Immature natural killer cell (primary cell): ENCODE measurements around the gene HSCB. TPM values are rescaled to one million over a fixed set of nuclear protein-coding genes. Genes with fewer than 3 reads are reported as not detected.
"Not testable (repeated sequence)": the region's sequence is repeated elsewhere in the genome, so short reads cannot be mapped to it uniquely, and the experiment has no call there.

ENCODE experiments used
- DNase-seq, 3 donors: peaks; one replicate each; pipeline ENCODE4 v3.0.0; 2022; ENCODE audit warnings: mixed read lengths in 1 of 3
- H3K27ac Mint-ChIP-seq, 6 donors: one replicate each; pipeline ENCODE4 v1.8.0; 2020; ENCODE audit warnings: mixed read lengths in 6 of 6, mild to moderate bottlenecking in 5 of 6, inconsistent platforms in 4 of 6, moderate library complexity in 3 of 6
- H3K27me3 Mint-ChIP-seq, 3 donors: one replicate each; pipeline ENCODE4 v1.8.0; 2020 to 2021; ENCODE audit warnings: low read depth in 3 of 3, mild to moderate bottlenecking in 3 of 3, mixed read lengths in 3 of 3, moderate library complexity in 3 of 3, inconsistent platforms in 1 of 3
- H3K36me3 Mint-ChIP-seq, 3 donors: one replicate each; pipeline ENCODE4 v1.8.0; 2020; ENCODE audit warnings: mixed read lengths in 3 of 3, inconsistent platforms in 2 of 3, mild to moderate bottlenecking in 2 of 3
- H3K4me1 Mint-ChIP-seq, 2 donors: one replicate each; pipeline ENCODE4 v1.8.0; 2020; ENCODE audit warnings: inconsistent platforms in 2 of 2, mild to moderate bottlenecking in 2 of 2, mixed read lengths in 2 of 2, moderate library complexity in 1 of 2
- H3K4me3 Mint-ChIP-seq, 5 donors: one replicate each; pipeline ENCODE4 v1.8.0; 2020; ENCODE audit warnings: mild to moderate bottlenecking in 5 of 5, mixed read lengths in 5 of 5, inconsistent platforms in 3 of 5, moderate library complexity in 3 of 5
- H3K9me3 Mint-ChIP-seq, 6 donors: one replicate each; pipeline ENCODE4 v1.8.0; 2020; ENCODE audit warnings: mild to moderate bottlenecking in 6 of 6, mixed read lengths in 6 of 6, inconsistent platforms in 4 of 6, moderate library complexity in 3 of 6
- polyA plus RNA-seq, 3 donors: library from polyadenylated mRNA; unstranded; fragments of 300-500 nt; fragmentation: Illumina TruSeq; gene quantifications; one replicate each; pipeline ENCODE4 v1.2.3, GENCODE V29; 2021

HSCB gene
- polyA plus RNA-seq, 3 donors from 2014 or later, result 32.5 to 36.3 (median 35.8) TPM

- H3K4me3 Mint-ChIP-seq, result no peak overlapping the region
- H3K9me3 Mint-ChIP-seq, result no peaks in the 10 kb centered on the region
- H3K27ac Mint-ChIP-seq, result peak overlapping the region in 1 of 6 donors; percentile 56
- peaks cover 0 to 4% (median 4%) of the 10 kb centered on the region in 3 donors for H3K36me3 Mint-ChIP-seq
- no peak for DNase-seq
- H3K4me1 Mint-ChIP-seq, result peaks cover 6 to 7% of the 10 kb centered on the region in 2 donors
- peaks cover 0 to 2% (median 0%) of the 10 kb centered on the region in 3 donors for H3K27me3 Mint-ChIP-seq
These were observed 18.2 kb downstream of the HSCB start for GRCh38 chr22:28759861-28760560.

GRCh38 chr22:28761449-28761755 is 19.6 kb downstream of the HSCB start:
- no peaks in the 10 kb centered on the region for H3K9me3 Mint-ChIP-seq
- H3K27me3 Mint-ChIP-seq, result peaks cover 0 to 2% (median 0%) of the 10 kb centered on the region in 3 donors
- DNase-seq, result no peak
- no peak overlapping the region for H3K27ac Mint-ChIP-seq
- peaks cover 0 to 4% (median 0%) of the 10 kb centered on the region in 3 donors for H3K36me3 Mint-ChIP-seq
- peaks cover 6 to 7% of the 10 kb centered on the region in 2 donors for H3K4me1 Mint-ChIP-seq
- H3K4me3 Mint-ChIP-seq, result no peak overlapping the region

GRCh38 chr22:28762000-28762399 is 20.2 kb downstream of the HSCB start:
- not testable (repeated sequence) for H3K36me3 Mint-ChIP-seq, H3K27me3 Mint-ChIP-seq, H3K4me1 Mint-ChIP-seq, DNase-seq, H3K9me3 Mint-ChIP-seq, H3K4me3 Mint-ChIP-seq, H3K27ac Mint-ChIP-seq

- Mint-ChIP-seq H3K4me1 (no peaks in the 10 kb centered on the region), H3K27me3 (peaks cover 0 to 5% (median 0%) of the 10 kb centered on the region in 3 donors), H3K9me3 (no peaks in the 10 kb centered on the region), H3K36me3 (no peaks in the 10 kb centered on the region), H3K27ac (no peak overlapping the region), H3K4me3 (no peak overlapping the region)
- DNase-seq, result no peak
These were observed 24.8 kb downstream of the HSCB start for GRCh38 chr22:28766628-28767027.

GRCh38 chr22:28768701-28769393 is 27.0 kb downstream of the HSCB start:
- H3K36me3 Mint-ChIP-seq, result peaks cover 5 to 6% (median 5%) of the 10 kb centered on the region in 3 donors
- no peak overlapping the region for H3K27ac Mint-ChIP-seq
- no peak for DNase-seq
- H3K4me1 Mint-ChIP-seq, result peaks cover 10 to 13% of the 10 kb centered on the region in 2 donors
- no peaks in the 10 kb centered on the region for H3K9me3 Mint-ChIP-seq
- H3K27me3 Mint-ChIP-seq, result peaks cover 4 to 5% (median 5%) of the 10 kb centered on the region in 3 donors
- no peak overlapping the region for H3K4me3 Mint-ChIP-seq

GRCh38 chr22:28769394-28770085 is 27.7 kb downstream of the HSCB start:
- Mint-ChIP-seq H3K36me3 (peaks cover 5 to 6% (median 6%) of the 10 kb centered on the region in 3 donors), H3K4me1 (peaks cover 15 to 19% of the 10 kb centered on the region in 2 donors), H3K27ac (no peak overlapping the region), H3K27me3 (peaks cover 4 to 5% (median 5%) of the 10 kb centered on the region in 3 donors), H3K4me3 (peak overlapping the region in 1 of 5 donors; percentile 4), H3K9me3 (no peaks in the 10 kb centered on the region)
- DNase-seq, result no peak

- peak overlapping the region; percentile 3 to 95 (median 41) for H3K4me3 Mint-ChIP-seq
- DNase-seq, result no peak
- peak overlapping the region in 1 of 6 donors; percentile 71 for H3K27ac Mint-ChIP-seq
- peaks cover 8 to 9% (median 8%) of the 10 kb centered on the region in 3 donors for H3K36me3 Mint-ChIP-seq
- peaks cover 5 to 7% (median 5%) of the 10 kb centered on the region in 3 donors for H3K27me3 Mint-ChIP-seq
- H3K4me1 Mint-ChIP-seq, result peaks cover 31 to 36% of the 10 kb centered on the region in 2 donors
- no peaks in the 10 kb centered on the region for H3K9me3 Mint-ChIP-seq
These were observed 29.5 kb downstream of the HSCB start for GRCh38 chr22:28771195-28771791.

GRCh38 chr22:28772633-28773460 is 31.0 kb downstream of the HSCB start, which contains the start of gene CCDC117:
TSS of gene CCDC117 (plus strand) at chr22:28772695. CDS start at chr22:28772850, 155 bp downstream.
- no peaks in the 10 kb centered on the region for H3K9me3 Mint-ChIP-seq
- peaks cover 2 to 7% (median 5%) of the 10 kb centered on the region in 3 donors for H3K27me3 Mint-ChIP-seq
- H3K27ac Mint-ChIP-seq, result peak within 1 kb of the TSS; percentile 92 to 99 (median 96)
- H3K4me1 Mint-ChIP-seq, result peaks cover 37 to 38% of the 10 kb centered on the region in 2 donors
- peak; percentile 87 to 89 (median 88) for DNase-seq
- H3K4me3 Mint-ChIP-seq, result peak within 1 kb of the TSS; percentile 96 to 99 (median 98)
- peaks cover 8 to 9% (median 8%) of the 10 kb centered on the region in 3 donors for H3K36me3 Mint-ChIP-seq

- H3K4me3 Mint-ChIP-seq, result peak overlapping the region; percentile 96 to 99 (median 98)
- H3K27ac Mint-ChIP-seq, result peak overlapping the region; percentile 92 to 99 (median 96)
- peaks cover 8 to 9% (median 8%) of the 10 kb centered on the region in 3 donors for H3K36me3 Mint-ChIP-seq
- H3K27me3 Mint-ChIP-seq, result peaks cover 0 to 7% (median 5%) of the 10 kb centered on the region in 3 donors
- H3K4me1 Mint-ChIP-seq, result peaks cover 40 to 44% of the 10 kb centered on the region in 2 donors
- no peaks in the 10 kb centered on the region for H3K9me3 Mint-ChIP-seq
- peak in 2 of 3 donors; percentile 10 to 32 for DNase-seq
These were observed 31.6 kb downstream of the HSCB start for GRCh38 chr22:28773461-28773867.

- Mint-ChIP-seq H3K4me3 (peak overlapping the region; percentile 78 to 98 (median 96)), H3K9me3 (no peaks in the 10 kb centered on the region), H3K36me3 (peaks cover 8 to 9% (median 8%) of the 10 kb centered on the region in 3 donors), H3K4me1 (peaks cover 44 to 53% of the 10 kb centered on the region in 2 donors), H3K27ac (peak overlapping the region; percentile 52 to 87 (median 72)), H3K27me3 (peaks cover 0 to 7% (median 5%) of the 10 kb centered on the region in 3 donors)
- no peak for DNase-seq
These were observed 32.5 kb downstream of the HSCB start for GRCh38 chr22:28774378-28774777.

- peak overlapping the region in 5 of 6 donors; percentile 2 to 51 (median 17) for H3K27ac Mint-ChIP-seq
- H3K4me3 Mint-ChIP-seq, result no peak overlapping the region
- peaks cover 0 to under 1% (median 0%) of the 10 kb centered on the region in 3 donors for H3K27me3 Mint-ChIP-seq
These were observed 38.0 kb downstream of the HSCB start for GRCh38 chr22:28779833-28780232.

GRCh38 chr22:28780296-28780695 is 38.5 kb downstream of the HSCB start:
- H3K9me3 Mint-ChIP-seq, result no peaks in the 10 kb centered on the region
- peaks cover 3 to 26% (median 15%) of the 10 kb centered on the region in 3 donors for H3K36me3 Mint-ChIP-seq
- H3K4me1 Mint-ChIP-seq, result peaks cover 42 to 56% of the 10 kb centered on the region in 2 donors
- DNase-seq, result no peak
- H3K27me3 Mint-ChIP-seq, result no peaks in the 10 kb centered on the region
- H3K27ac Mint-ChIP-seq, result peak overlapping the region in 3 of 6 donors; percentile 2 to 68 (median 55)
- H3K4me3 Mint-ChIP-seq, result no peak overlapping the region

More at GRCh38 chr22:28779833-28780232, 38.0 kb downstream of the HSCB start:
- Mint-ChIP-seq H3K9me3 (no peaks in the 10 kb centered on the region), H3K36me3 (peaks cover 3 to 22% (median 16%) of the 10 kb centered on the region in 3 donors), H3K4me1 (peaks cover 44 to 61% of the 10 kb centered on the region in 2 donors)
- no peak for DNase-seq
